ENCODE data around the gene APBA1. TPM values are rescaled to one million over a fixed set of nuclear protein-coding genes. Genes with fewer than 3 reads are reported as not detected.

Gene APBA1
- total RNA-seq, 1 donor = 11.2 TPM

DNA sequence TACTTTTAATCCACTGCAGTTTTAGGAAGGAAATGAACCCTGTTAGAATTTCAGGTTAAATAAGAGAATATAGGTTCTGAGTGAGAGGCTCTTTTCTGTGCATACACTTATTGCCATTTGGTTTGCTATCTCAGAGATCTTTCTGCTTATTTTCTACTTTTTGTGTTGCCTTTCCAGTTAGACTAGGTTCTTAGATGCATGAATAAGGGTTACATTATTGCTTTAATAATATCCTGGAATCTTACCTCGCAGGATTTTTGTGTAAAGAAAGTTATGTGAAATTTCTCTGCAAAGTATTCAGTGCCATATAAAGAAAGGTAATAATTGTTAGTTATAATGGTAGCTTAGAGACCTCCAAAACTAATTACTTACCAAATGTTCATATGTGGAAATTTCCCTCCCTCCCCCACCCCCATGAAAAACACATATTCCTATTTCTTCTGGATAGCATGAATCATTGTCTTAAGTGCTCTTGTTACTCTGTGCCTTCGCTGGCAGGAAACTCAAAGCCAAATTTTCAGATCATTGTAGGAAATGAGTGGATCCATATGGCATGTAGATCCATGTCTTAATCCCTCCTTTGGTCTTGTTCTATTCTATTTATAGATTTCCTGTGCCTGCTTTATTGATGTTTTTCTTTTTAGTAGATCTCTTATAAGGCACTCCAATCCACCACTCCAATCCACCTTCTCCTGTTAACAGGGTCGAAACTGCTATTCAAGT is 2.7 kb upstream of the APBA1 start:
- no peak overlapping the region for H3K4me3 ChIP-seq (ENCODE audit: low read depth, low read length)
- peak; percentile 42 for DNase-seq (ENCODE audit: low read depth)
- TF ChIP-seq, protein P1, sequence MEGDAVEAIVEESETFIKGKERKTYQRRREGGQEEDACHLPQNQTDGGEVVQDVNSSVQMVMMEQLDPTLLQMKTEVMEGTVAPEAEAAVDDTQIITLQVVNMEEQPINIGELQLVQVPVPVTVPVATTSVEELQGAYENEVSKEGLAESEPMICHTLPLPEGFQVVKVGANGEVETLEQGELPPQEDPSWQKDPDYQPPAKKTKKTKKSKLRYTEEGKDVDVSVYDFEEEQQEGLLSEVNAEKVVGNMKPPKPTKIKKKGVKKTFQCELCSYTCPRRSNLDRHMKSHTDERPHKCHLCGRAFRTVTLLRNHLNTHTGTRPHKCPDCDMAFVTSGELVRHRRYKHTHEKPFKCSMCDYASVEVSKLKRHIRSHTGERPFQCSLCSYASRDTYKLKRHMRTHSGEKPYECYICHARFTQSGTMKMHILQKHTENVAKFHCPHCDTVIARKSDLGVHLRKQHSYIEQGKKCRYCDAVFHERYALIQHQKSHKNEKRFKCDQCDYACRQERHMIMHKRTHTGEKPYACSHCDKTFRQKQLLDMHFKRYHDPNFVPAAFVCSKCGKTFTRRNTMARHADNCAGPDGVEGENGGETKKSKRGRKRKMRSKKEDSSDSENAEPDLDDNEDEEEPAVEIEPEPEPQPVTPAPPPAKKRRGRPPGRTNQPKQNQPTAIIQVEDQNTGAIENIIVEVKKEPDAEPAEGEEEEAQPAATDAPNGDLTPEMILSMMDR (IDR thresholded peaks at IDR 0.05; ENCODE audit: insufficient read depth, low read depth, low read length) = no peak

DNA sequence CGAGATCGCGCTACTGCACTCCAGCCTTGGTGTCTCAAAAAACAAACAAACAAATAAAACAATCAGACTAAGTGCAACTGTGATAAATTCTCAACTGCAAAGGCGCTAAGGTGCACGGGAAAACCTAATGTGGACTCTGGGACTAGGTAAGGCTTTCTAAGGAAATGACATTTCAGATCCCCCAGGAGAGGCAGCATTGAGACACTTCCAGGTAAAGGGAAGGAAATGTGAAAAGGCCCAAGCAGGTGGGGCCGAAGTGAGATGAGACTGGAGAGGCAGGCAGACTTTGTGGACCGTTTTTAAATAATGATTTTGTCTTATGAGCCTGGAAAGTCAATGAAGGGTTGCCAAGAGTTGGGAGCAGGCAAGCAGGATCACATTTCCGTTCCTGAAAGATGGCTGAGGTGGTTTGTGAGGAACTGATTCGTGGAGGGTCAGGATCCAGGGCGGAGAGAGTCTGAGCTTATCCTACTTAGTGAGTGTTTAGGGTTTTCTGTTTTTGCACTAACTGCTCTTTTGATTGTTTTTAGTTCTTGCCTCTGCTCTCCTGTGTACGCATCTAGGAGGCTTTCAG is 2.0 kb upstream of the APBA1 start:
- no peak for DNase-seq (ENCODE audit: low read depth)

DNA sequence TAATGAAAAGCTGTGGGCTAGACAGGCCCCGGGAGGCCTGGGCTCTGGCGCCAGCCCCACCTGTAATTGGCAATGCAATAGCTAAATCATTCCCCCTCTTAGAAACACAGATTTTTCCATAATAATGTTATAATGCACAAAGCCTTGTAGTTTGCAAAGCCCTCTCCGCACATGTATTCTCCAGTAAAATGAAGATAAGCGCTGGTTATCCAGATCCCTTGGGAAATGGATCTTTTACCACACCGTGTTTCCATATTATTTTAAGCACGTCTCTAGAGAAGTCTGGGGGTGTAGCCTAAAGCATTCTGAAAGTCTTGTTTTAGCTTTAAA is 1.1 kb upstream of the APBA1 start:
- H3K4me3 ChIP-seq (ENCODE audit: low read depth, low read length) = peak overlapping the region; percentile 74
- no peak for DNase-seq (ENCODE audit: low read depth)
- TF ChIP-seq, protein P1 (IDR thresholded peaks at IDR 0.05; ENCODE audit: insufficient read depth, low read depth, low read length) = no peak

More for the DNA sequence above, 2.0 kb upstream of the APBA1 start:
- TF ChIP-seq, protein P1 (IDR thresholded peaks at IDR 0.05; ENCODE audit: insufficient read depth, low read depth, low read length) = no peak
- no peak overlapping the region for H3K4me3 ChIP-seq (ENCODE audit: low read depth, low read length)

DNA sequence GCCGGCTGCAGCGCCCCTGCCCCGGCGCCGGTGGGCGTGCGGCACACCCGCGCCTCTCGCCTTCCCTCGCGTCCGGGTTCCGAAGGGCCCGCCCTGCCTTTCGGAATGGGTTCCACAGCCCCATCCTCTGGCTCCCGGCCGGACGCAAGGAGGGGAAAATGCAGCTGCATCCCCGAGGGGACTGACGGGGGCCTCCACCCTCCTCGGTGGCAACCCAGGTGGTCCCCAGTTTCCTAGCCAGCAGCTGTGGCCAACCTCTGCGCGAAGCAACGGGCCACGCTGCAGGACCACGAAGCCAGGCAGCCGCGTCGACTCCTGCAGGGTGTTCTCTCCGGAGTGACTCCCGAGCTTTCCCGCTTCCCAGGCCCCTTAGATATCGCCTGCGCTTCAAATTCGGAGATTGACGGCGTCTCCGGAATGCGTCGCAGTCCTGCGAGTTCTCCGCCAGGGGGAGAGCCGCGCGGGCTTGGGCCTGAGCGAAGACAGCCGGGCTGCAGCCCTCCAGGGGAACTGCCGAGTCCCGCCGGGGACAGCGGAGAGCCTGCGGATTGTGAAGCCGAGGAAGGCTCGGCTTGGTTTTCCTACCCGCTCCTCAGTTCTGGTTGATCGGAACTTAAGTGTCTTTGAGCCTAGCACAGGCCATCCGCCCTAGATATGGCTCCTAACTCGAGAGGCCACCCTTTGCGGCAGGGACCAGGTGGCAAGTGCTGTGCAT is 582 bp upstream of the APBA1 start:
- peak overlapping the region; percentile 74 for H3K4me3 ChIP-seq (ENCODE audit: low read depth, low read length)
- DNase-seq (ENCODE audit: low read depth) = peak; percentile 84
- TF ChIP-seq, protein P1 (IDR thresholded peaks at IDR 0.05; ENCODE audit: insufficient read depth, low read depth, low read length) = peak; percentile 95

DNA sequence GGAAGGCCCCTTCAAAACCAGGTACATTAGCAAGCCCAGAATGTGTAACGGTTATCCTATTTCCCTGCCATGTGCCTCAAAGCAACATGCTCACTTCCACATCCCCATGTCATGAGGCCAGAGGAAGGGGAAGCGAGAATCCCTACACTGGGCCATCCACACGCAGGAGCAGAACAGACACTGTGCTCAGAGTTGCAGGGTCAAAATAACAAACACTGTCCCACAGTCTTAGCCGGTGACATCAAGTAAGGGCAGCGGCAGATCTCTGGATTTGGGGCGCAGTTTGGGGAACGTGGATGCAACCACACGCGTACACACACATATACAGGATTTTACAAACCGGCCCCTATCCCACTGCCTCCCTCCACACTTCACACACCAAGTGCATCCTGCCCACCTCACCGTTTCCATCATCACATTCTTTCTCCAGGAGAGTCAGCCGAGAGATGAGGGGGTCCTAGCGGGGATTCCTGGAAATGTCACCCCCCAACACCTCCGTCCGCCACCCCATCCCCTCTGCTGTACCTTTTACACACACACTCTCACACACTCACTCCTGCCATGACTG is 776 bp downstream of the APBA1 start:
- TF ChIP-seq, protein P1 (IDR thresholded peaks at IDR 0.05; ENCODE audit: insufficient read depth, low read depth, low read length) = no peak
- peak overlapping the region; percentile 74 for H3K4me3 ChIP-seq (ENCODE audit: low read depth, low read length)
- no peak for DNase-seq (ENCODE audit: low read depth)

DNA sequence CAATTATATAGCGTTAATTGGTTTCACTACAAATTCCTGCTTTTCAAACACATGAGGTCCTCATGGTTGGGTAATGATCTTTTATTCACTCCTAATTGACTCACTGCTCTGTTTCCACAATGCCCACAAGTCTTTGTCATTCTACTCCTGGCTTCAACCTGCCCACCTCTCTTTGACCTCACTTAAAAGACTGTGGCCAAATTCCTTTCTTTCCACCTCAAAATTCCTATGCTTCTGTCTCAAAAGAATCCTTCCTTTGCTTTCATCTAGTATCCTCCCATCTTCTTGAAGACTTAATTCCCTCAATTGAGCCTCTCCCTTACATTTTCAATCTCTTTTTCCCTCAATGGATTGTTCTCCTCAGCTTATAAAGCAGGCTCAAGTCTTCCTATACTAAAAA is 4.9 kb downstream of the APBA1 start:
- no peak overlapping the region for H3K4me3 ChIP-seq (ENCODE audit: low read depth, low read length)
- TF ChIP-seq, protein P1 (IDR thresholded peaks at IDR 0.05; ENCODE audit: insufficient read depth, low read depth, low read length) = no peak
- DNase-seq (ENCODE audit: low read depth) = no peak
